HEK293T (cell line): ENCODE data around the gene SH3PXD2B.

ENCODE experiments used
- ARNT ChIP-seq: fragments of 450-650 bp; IDR thresholded peaks from 2 replicates; pipeline ENCODE4 v1.6.1; 2017; ENCODE audit warnings: mild to moderate bottlenecking
- FOXA1 ChIP-seq: fragments of 450-650 bp; IDR thresholded peaks from 2 replicates; pipeline ENCODE4 v1.6.1; 2016; ENCODE audit warnings: mild to moderate bottlenecking
- LEF1 ChIP-seq: fragments of 450-650 bp; IDR thresholded peaks from 2 replicates; pipeline ENCODE4 v1.6.1; 2017; ENCODE audit warnings: mild to moderate bottlenecking, borderline replicate concordance
- NFRKB ChIP-seq: fragments of 450-650 bp; IDR thresholded peaks from 2 replicates; pipeline ENCODE4 v1.6.1; 2016; ENCODE audit warnings: mild to moderate bottlenecking, moderate library complexity
- PKNOX1 ChIP-seq: fragments of 450-650 bp; IDR thresholded peaks from 2 replicates; pipeline ENCODE4 v1.6.1; 2016
- SP1 ChIP-seq: fragments of 450-650 bp; IDR thresholded peaks from 2 replicates; pipeline ENCODE4 v1.6.1; 2017
- SUZ12 ChIP-seq: fragments of 450-650 bp; IDR thresholded peaks from 2 replicates; pipeline ENCODE4 v1.6.1; 2016; ENCODE audit warnings: mild to moderate bottlenecking

- TF ChIP-seq NFRKB: no peak
- TF ChIP-seq SP1: no peak
- TF ChIP-seq SUZ12: no peak
- no peak for TF ChIP-seq FOXA1
- no peak for TF ChIP-seq LEF1
- no peak for TF ChIP-seq PKNOX1
- TF ChIP-seq ARNT: no peak
Measured at GRCh38 chr5:172458976-172459782, 4.9 kb upstream of the SH3PXD2B start.
